Activated T-cell treated with anti-CD3 and anti-CD28 coated beads for 48 hours (primary cell): ENCODE results near the gene HHATL.

Experiments
- DNase-seq: peaks from one replicate; pipeline ENCODE4 v3.0.0-alpha.2; 2020; ENCODE audit warnings: low read depth

HHATL gene

DNA sequence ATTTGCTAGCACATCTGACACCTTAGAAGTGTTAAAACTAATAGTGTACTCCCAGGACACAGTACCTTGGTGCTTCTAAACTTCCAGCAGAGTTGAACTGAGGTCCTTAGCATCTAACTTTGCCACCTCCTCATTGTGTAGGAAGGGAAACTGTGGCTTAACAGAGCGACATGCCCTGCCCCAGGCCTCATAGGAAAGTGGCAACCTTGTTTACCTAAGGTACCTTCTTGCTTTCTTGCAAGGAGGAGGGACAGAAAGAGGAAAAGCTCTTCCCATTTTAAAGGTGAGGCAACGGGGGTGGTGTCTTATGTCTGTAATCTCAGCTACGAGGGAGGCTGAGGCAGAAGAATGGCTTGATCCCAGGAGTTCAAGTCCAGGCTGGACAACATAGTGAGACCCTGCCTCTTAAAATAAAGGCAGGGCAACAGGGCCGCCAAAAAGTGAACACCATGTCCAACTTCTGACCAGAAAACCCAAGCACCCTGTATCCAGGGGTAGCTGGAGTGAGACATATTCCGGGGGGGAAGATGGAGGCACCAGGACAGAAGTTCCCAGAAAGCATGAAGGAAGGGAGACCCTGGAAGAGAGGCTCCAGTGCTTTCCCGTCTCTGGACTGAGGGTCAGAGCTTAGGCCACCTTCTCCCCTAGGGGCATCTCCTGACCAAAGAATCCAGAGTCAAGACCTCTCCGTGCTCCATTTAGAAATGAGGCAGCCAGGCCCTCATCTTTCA is 17.8 kb downstream of the HHATL start:
- no peak for DNase-seq

DNA sequence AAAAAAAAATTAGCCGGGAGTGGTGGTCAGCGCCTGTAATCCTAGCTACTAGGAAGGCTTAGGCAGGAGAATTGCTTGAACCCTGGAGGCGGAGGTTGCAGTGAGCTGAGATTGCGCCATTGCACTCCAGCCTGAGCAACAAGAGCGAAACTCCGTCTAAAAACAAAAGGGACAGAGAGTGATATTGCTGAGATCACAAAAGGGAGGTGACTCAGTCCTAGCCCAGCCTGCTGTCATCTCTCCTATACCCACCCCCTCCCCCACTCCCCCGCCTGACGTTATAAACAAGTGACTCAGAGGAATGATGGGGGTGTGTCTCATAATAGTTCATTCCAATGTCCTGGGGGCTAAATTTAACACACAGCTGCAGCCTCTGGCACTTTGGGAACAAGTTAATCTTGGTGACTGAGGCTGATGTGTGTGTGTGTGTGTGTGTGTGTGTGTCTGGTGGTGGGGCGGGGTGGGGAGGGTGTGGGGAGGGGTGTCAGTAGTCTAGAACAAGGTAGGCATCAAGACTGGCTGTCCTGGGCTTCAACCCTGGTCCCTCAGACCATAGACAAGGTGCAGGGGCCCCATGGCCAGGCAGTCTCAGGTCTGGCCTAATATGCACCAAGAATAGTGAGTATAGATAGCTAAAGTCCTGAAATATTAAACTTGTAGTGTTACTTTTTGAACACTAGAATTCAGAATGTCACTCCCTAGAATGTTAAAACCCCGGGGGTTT is 18.6 kb downstream of the HHATL start:
- DNase-seq = peak; percentile 53

DNA sequence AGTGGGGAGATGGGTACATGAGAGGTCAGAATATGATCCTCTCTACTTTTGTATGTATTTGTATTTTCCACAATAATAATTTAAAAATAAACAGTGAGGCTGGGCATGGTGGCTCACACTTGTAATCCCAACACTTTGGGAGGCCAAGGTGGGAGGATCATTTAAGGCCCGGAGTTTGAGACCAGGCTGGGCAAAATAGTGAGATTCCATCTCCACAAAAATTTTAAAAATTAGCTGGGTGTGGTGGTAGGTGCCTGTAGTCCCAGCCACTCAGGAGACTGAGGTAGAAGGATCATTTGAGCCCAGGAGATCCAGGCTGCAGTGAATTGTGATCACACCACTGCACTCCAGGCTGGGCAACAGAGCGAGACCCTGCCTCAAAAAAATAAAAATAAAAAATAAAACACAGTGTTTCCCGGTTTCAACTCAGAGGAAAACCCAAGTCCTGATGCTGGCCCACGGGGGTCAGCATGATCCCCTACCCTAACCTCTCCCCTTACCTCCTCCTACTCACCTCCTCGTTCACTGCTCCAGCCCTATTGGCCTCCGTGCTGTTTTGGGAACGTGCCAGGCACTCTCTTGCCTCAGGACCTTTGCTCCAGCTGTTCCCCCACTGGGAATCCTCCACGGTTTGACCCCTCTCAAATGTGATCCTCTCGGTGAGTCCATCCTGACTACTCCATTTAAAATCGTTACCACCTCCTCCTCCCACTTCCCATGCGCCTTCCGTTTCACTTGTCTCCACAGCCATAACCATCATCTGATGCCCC is 20.1 kb downstream of the HHATL start:
- no peak for DNase-seq

DNA sequence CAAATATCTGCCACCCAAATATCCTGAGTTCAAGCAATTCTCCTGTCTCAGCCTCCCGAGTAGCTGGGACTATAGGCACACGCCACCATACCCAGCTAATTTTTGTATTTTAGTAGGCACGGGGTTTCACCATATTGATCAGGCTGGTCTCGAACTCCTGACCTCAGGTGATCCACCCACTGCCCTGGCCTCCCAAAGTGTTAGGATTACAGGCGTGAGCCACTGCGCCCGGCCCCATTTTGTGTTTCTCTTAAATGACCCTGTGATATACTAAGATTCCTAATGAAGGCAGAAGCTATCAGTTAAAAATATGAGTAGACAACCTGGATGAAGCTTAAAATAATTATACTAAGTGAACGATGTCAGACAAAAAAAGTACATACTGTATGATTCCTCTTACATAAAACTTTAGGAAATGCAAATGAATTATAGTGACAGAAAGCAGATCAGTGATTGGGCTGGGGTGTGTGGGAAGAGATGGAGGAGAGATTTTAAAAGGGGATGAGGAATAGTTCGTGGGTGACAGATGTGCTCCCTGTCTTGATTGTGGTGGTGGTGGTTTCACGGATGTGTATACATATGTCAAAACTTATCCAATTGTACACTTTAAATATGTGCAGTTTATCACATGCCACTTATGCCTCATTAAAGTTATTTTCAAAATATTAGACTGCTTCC is 21.1 kb downstream of the HHATL start:
- no peak for DNase-seq

DNA sequence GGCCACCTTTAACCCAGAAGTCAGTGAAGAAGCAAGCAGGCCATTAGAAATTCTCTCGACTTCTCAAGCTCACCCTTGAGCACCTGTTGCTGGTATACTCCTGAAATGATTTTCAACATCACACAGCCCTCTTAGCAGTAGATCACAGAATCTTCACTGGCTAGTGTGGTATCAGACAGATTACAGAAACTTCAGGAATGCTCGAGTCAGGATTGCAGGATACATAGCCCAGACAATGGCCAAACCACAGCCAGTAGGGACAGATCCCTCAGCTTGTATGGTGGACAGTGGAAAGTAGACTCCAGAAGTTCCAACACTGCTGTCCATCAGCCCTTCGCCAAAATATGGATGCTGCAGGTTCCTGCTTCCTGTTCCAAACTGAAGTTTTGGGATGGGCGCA is 21.8 kb downstream of the HHATL start:
- DNase-seq = no peak

DNA sequence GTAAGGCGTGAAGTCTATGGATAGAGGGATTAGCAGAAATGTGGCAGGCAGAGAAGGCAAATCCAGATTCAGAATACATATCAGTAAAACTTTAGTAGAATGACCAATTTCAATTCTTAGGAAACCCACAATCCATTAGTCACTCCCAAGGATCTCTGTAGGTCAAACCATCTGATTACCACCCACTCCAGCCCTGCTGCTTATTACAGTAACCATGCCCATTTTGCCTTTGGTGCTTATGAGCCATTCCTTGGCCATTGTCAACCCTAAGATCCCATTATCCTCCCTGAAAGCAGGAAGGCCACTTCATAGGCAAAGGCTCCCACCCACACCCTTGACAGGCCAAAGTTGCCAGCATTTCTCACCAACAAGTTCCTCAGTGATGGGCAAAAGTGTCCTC is 22.3 kb downstream of the HHATL start:
- DNase-seq = no peak

DNA sequence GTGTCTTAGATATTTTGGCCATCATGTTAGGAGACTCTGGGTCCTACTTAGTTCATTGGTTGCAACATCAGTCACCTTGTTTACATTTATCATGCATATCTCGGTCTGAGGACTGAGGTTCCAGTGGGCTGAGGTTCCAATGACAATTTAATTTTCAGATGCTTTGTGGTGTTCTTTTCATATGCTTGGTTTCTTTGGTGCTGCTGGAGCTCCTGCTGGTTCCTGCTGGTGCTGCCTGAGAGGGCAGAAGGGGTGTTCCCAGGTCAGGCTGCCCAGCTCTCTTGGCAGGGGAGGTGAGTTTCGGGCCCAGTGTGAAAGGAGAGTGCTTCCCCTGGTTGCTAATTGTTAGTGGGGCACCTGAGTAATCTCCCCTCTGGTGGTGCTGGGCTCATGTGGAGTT is 24.2 kb downstream of the HHATL start:
- no peak for DNase-seq

DNA sequence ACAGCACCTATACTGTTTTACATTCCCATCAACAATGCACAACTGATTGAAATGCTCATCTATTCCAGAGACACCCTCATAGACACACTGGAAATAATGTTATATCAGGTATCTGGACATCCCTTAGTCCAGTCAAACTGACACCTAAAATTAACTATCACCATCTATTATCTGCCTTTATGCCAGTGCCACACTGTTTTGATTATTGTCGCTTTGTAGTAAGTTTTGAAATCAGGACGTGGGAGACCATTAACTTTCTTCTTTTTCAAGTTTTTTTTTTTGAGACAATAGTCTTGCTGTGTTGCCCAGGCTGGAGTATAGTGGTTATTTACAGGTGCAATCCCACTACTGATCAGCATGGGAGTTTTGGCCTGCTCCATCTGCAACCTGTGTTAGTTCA is 26.7 kb downstream of the HHATL start:
- no peak for DNase-seq

DNA sequence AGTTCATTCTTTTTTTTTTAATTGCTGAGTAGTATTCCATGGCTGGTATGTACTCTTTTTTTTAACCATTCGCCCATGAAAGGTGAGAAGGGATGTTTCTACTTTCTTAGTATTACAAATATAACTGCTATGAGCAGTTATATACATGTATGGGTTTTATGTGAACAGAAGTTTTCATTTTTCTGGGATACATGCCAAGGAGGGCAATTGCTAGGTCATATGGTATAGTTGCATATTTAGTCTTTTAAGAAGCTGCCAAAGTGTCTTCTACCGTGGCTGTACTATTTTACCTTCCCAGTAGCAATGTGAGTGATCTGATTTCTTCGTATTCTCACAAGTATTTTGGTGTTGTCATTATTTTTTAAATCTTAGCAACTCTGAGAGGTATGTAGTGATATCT is 28.5 kb downstream of the HHATL start:
- DNase-seq = no peak

DNA sequence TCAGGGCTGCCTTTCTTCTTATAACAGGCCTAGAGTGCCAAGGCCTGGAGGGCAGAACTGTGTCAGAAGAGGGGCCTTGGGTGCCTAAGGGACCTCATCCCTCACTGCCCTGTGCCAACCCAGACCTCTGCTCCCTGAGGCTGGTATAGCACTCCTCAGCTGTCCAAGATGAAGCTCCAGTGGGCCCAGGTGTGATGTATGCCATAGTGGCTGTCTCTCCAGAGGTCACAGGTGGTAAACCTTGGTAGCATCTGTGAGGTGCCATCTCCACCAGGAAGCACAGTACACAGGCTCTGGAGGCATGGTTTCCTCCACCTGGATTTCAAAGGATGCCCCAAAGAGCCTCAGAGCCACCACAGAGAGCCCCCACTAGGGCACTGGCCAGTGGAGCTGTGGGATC is 29.5 kb downstream of the HHATL start:
- no peak for DNase-seq

DNA sequence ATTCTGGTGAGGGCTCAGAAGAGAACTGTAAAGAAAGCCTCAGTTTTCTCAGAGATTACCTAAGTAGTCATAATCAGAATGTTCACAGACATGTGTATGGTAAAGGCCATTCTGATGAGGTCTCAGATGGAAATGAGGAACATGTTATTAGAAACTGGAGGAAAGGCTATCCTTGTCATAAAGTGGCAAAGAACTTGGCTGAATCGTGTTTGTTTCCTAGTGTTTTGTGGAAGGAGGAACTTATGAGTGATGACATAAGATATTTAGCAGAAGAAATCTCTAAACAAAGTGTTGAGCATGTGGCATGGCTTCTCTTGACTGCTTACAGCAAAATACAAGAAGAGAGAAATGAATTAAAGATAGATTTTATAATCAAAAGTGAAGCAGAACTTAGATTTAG is 30.1 kb downstream of the HHATL start:
- DNase-seq = no peak

DNA sequence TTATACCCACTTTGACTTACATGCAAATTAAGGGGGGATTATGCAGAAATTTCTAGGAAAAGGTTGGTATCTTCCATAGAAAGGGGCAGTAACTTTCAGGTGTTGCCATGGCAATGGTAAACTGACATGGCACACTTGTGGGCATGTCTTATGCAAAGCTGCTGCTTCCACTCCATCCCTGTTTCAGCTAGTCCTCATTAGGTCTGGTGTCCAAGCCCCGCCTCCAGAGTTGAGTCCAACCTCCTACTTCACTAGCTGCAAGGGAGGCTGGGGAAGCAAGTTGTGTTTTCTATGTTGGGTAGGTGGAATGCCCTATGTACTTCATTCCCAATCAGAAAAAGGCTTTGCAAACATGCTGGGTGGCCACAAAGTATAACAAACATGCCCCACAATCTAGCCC is 31.9 kb downstream of the HHATL start:
- no peak for DNase-seq

DNA sequence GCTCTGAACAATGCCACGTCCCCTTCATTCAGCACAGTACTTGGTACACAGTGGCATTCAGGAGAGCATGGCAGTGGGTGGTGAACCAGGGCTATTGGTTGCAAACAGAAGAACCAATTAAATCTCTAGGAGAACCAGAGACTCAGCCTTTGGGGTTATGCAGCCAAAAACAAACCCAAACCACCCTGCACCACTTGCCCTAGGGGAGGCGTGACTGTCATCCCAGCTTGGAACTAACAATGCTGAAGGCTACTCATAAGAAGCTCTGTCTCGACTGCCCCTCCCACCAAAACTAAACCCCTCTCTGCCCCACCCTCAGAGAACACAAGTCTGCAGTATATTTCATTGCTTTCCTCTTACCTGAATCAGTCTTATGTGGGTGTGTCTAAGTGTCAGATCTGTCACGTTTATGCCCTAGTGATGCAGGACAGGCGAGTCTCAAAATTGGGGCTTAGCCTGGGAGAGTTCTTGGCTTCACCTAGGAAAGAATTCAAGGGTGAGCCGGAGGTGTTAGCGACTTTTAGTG is 32.5 kb downstream of the HHATL start:
- no peak for DNase-seq

DNA sequence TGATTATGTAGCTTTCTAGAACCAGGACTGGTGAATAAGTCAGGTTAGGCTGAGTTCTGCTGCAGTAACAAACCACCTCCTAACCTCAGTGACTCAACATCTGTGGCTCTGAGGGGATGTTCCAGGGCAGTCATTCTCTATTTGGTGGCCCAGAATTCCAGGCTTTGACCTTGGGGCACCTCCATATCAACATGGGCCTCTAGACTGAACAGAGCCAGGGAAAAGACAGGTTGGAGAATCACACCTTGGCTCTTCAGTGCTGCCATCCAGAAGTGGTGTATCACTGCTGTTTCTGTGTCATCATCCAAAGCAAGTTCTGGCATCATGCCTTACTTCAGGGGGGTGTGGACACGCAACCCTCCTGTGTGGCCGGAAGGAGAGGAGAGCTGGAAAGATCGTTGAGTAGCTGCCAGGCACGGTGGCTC is 33.8 kb downstream of the HHATL start:
- DNase-seq = no peak

DNA sequence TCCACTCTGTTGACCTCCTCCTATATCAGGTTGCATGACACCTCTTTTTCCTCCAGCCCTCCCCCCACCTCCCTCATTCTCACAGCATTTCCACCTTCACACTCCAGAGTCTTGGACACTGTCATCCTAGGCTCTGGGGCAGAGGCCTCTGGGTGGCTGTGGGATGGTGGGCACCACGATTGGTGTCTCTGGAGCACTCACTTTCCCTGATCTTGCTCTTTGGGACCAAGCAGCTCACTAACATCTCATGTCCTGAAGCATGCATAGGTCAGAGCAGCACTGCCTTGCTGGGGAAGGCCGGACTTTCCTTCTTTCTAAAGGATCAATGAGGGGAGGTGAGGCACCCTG is 34.2 kb downstream of the HHATL start:
- DNase-seq = no peak

DNA sequence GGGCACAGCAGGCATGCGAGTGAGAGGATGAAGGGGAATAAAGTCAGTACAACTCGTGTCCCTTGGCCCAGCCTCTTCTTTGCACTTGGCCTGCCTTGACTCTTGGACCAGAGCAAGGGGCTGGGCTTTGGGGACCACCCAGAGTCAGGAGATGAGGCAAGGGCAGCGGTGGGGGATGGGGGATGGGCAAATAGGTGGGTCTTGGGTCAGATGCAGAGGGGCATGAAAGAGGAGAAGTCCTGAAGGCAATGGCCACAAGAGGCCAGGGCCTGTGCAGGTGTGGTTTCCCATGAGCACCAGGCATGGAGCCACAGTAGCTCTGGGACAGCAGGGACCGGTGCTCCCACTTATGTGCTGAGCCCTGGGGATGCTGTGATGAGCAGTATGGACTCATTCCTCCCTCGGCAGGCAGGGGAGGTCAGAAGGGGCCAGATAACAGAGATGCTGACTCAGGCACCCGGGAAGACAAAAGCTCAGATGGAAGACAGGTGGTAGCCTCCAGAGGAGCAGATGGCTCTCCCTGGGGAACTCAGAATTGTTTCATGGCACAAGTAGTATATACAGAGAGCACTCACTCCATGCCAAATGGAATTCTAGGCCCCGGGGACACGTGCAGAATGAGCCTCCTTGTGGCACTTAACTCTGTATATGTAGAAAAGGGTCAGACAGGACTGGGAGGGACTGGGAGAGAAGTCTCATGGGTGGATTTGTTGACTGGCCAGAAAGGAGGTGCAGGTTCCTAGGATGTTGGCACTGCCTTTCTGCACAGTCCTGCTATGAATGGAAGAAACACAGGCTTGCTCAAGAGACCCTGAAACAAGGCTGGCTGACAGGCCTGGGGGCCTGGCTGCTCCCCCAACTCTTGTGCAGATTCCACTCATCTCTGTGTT is 34.8 kb downstream of the HHATL start:
- no peak for DNase-seq

DNA sequence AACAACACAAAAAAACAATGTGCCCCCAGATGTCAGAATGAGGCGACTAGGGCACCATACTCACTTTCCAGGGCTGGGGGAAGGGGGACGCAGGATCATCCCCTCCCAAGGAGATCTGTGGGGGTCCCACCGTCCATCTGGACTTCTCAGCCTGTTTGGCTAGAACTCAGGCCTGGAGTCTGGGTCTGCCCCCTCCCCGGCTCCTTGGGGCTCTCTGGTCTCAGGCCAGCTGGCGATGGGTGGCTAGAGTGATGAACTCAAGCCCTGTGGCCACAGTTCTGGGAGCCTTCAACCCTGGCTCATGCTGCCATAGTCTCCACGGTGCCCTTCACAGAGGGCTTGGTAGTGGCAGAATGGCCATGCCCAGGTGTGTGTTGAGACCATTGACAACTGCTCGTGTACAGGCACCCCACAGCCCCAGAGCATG is 35.5 kb downstream of the HHATL start:
- no peak for DNase-seq

DNA sequence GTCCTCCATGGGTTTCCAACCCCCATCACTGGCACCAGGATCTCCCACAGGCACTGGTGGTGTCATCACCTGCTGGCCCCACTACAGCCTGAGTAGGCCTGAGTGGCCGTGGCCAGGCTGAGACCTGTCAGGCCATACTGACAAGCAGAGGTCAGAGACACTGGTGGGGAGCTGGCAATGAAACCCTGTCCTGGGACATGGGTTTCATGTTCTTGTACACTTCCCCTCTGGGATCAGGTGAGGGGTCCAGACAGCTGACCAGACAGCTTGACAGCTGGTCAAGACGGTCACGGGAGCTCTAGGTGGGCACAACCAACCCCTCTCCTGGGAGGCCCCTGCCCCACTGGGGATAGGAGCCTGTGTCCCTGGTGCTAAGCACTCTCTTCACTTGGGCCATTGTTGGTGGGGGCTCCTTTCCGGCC is 36.0 kb downstream of the HHATL start:
- no peak for DNase-seq

DNA sequence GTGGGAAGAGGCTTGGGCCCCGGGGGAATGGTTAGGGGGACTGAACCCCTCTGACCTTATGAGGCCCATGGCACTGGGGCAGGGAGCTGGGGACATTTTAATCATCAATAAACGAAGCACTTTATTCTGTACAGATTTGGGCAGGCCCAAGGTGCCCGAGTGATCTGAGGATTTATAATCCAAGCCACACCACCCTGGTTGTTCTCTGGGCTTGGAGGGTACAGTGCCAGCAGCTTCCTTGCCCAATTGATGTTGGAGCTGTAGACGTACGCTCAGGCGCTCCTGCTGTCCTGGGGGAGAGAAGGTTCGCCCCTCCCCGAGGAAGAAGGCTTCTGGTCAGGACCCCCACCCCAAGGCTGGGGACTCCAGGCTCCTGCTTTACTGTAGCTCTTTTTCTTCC is 36.6 kb downstream of the HHATL start:
- no peak for DNase-seq

DNA sequence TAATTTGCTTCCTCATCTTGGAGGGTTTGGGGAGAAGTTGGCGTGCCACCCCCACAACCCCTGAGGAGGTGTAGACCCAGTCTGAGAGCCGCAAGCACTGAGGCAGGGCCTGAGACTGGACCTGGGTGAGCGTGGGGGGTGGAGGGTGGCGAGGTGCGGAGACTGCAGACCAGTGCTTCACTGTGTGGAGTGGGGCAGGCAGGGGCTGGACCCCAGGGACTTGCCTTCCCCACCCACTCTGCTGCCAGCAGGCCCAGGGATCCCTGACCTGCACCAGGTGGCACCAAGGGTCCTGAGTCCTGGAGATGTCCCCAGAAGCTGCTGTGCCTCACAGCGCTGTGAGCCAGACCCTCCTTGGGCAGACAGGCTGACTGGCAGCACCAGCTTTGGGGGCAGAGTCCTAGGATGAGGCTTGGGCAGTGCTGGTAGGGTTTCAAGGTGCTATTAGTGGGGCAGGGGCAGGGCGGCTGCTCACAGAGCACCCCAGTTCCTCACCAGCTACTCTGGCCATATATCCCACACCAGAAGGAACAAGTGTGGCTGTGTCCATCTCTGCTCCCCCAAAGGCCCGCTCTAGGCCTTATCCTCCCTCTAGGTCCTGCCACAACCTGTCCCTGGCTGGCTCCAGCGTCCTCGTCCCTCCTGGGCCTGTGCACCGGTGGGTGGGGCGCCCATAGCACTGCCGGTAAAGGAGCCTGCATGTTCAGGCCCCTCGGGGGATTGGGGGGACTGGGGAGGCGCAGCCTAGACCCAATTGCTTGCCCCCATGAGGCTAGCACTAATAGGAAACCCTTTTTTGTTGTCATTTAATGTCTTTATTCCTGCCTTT is 37.3 kb downstream of the HHATL start:
- DNase-seq = no peak
